K562 (cell line): Measurements from ENCODE around the gene CBX2. TPM values are rescaled to one million over a fixed set of nuclear protein-coding genes. Genes with fewer than 3 reads are reported as not detected.

Source experiments
- ATAC-seq: fragments of 200-7000 bp; cut with Tn5 transposase; 3 replicates; pipeline ENCODE4 v1.9.1; 2020; ENCODE audit warnings: moderate library complexity
- BruUV-seq: library from RNA; stranded (reverse); fragments of 400-500 nt; replicated peaks from 2 replicates; lab custom pipeline; 2021; lab: Mats Ljungman, UMichigan
- CTCF ChIA-PET: fragments of 300-600 bp; formaldehyde crosslinking; extraction: SDS; loops from one replicate; lab custom pipeline; 2021; ENCODE audit warnings: low intra/inter-chr PET ratio; lab: Yijun Ruan, JAX
- POLR2A ChIA-PET: fragments of 300-600, 350-650 bp; sonication (Branson Sonifier 250); formaldehyde crosslinking; extraction: SDS; loops from one replicate; lab custom pipeline; 2021; ENCODE audit warnings: antibody characterized with exemption, inconsistent platforms; lab: Yijun Ruan, JAX
- DNase-seq, 4 experiments: peaks; one replicate each; pipeline versions ENCODE4 v3.0.0 to v3.0.0-alpha.2; 2011 to 2018; ENCODE audit warnings: low spot score in 3 of 4, mixed read lengths in 3 of 4; ENCODE audit errors: extremely low read depth in 1 of 4
- FAIRE-seq: peaks from 2 replicates; lab custom pipeline; 2011; peaks lifted over from hg19 to GRCh38; lab: Jason Lieb, UNC
- H2AFZ ChIP-seq: 2 replicates; pipeline ENCODE4 v1.6.0; 2011; ENCODE audit warnings: low read depth, low read length, control low read depth, inconsistent platforms
- H3K27ac ChIP-seq: fragments of 200-600 bp; 3 replicates; pipeline ENCODE4 v1.8.0; 2011; ENCODE audit warnings: low read depth, mild to moderate bottlenecking, control low read depth, inconsistent platforms, low read length, moderate library complexity, mixed read lengths; ENCODE audit errors: extremely low read depth
- H3K27me3 ChIP-seq, 2 experiments: fragments of 300-600 bp in 1 of 2; 2 replicates in 1 of 2; 3 replicates in 1 of 2; pipeline versions ENCODE4 v1.6.0 to v1.8.0; 2011; ENCODE audit warnings: inconsistent platforms in 2 of 2, low read length in 2 of 2, mild to moderate bottlenecking in 1 of 2, mixed read lengths in 1 of 2, moderate library complexity in 1 of 2; ENCODE audit not compliant: control insufficient read depth in 2 of 2, insufficient read depth in 2 of 2
- H3K36me3 ChIP-seq: fragments of 300-600 bp; 3 replicates; pipeline ENCODE4 v1.8.0; 2011; ENCODE audit warnings: mild to moderate bottlenecking, low read length, inconsistent platforms; ENCODE audit not compliant: control insufficient read depth, insufficient read depth
- H3K4me1 ChIP-seq, 2 experiments: fragments of 200-600 bp in 1 of 2; replicated peaks in 1 of 2; 2 replicates in 1 of 2; 3 replicates in 1 of 2; pipeline versions ENCODE4 v1.5.1 to v1.8.0; 2011; ENCODE audit warnings: inconsistent platforms in 2 of 2, low read length in 2 of 2, mild to moderate bottlenecking in 1 of 2, mixed read lengths in 1 of 2, moderate library complexity in 1 of 2; ENCODE audit not compliant: control insufficient read depth in 2 of 2, insufficient read depth in 2 of 2
- H3K4me2 ChIP-seq: 2 replicates; pipeline ENCODE4 v1.6.1; 2011; ENCODE audit warnings: low read length, control low read depth, inconsistent platforms, mixed read lengths; ENCODE audit not compliant: insufficient read depth
- H3K4me3 ChIP-seq: fragments of 200-600 bp; sonication (generic), shearing (Covaris generic); 2 replicates; pipeline ENCODE4 v1.5.1; 2016; ENCODE audit warnings: control low read depth, inconsistent platforms
- H3K79me2 ChIP-seq: fragments of 200-600 bp; 3 replicates; pipeline ENCODE4 v1.8.0; 2011; ENCODE audit warnings: low read length, inconsistent platforms; ENCODE audit not compliant: control insufficient read depth, insufficient read depth
- H3K9ac ChIP-seq, 2 experiments: 2 replicates each; pipeline versions ENCODE4 v1.6.0 to v1.6.1; 2011; ENCODE audit warnings: low read depth in 2 of 2, low read length in 2 of 2, control low read depth in 1 of 2, inconsistent platforms in 1 of 2, mild to moderate bottlenecking in 1 of 2, mixed read lengths in 1 of 2; ENCODE audit not compliant: insufficient read depth in 1 of 2
- H3K9me1 ChIP-seq: one replicate; pipeline ENCODE4 v1.6.0; 2011; ENCODE audit warnings: inconsistent platforms, mild to moderate bottlenecking, low read length, moderate library complexity; ENCODE audit not compliant: control insufficient read depth, insufficient read depth
- H3K9me3 ChIP-seq: replicated peaks from 2 replicates; pipeline ENCODE4 v1.5.1; 2011; ENCODE audit warnings: low read depth, low read length, inconsistent platforms; ENCODE audit not compliant: control insufficient read depth, insufficient read depth
- H4K20me1 ChIP-seq: replicated peaks from 2 replicates; pipeline ENCODE4 v1.6.1; 2011; ENCODE audit warnings: low read length, inconsistent platforms, mixed read lengths; ENCODE audit not compliant: control insufficient read depth, insufficient read depth
- CEBPG ChIP-seq, 3 experiments: fragments of 200-800 bp in 1 of 3; sonication (Bioruptor generic) in 1 of 3; sonication (generic) in 1 of 3; formaldehyde crosslinking in 1 of 3; IDR thresholded peaks in 2 of 3; conservative IDR thresholded peaks in 1 of 3; 2 replicates each; pipeline versions ENCODE4 v1.6.1 to v1.8.0; 2016 to 2022; ENCODE audit warnings: missing compliant biosample characterization in 2 of 3, missing genetic modification characterization in 2 of 3, mild to moderate bottlenecking in 1 of 3, missing genetic modification reagents in 1 of 3
- CHD4 ChIP-seq: fragments of 200-600 bp; sonication (generic); IDR thresholded peaks from 3 replicates; pipeline ENCODE4 v1.6.1; 2012; ENCODE audit warnings: low read depth, mild to moderate bottlenecking, mixed read lengths, low read length, inconsistent platforms; ENCODE audit not compliant: insufficient read depth, insufficient replicate concordance, poor library complexity, severe bottlenecking
- MTF1 ChIP-seq: fragments of 250-450 bp; sonication (Bioruptor Pico); IDR thresholded peaks from 2 replicates; pipeline ENCODE4 v1.9.0; 2021; ENCODE audit warnings: moderate library complexity, mild to moderate bottlenecking, inconsistent platforms, borderline replicate concordance
- PCBP1 ChIP-seq: fragments of 200-400 bp; formaldehyde crosslinking; IDR thresholded peaks from 2 replicates; pipeline ENCODE4 v1.6.1; 2018; ENCODE audit warnings: mild to moderate bottlenecking, low read depth, low read length; ENCODE audit not compliant: poor library complexity, severe bottlenecking
- POLR2A ChIP-seq: fragments of 450-650 bp; conservative IDR thresholded peaks from 2 replicates; pipeline ENCODE4 v1.6.1; 2016
- STAT5B ChIP-seq: fragments of 250-450 bp; sonication (Bioruptor Pico); IDR thresholded peaks from 2 replicates; pipeline ENCODE4 v1.8.0; 2021; ENCODE audit warnings: mild to moderate bottlenecking, inconsistent platforms
- ZBTB33 ChIP-seq: sonication (generic); formaldehyde crosslinking; IDR thresholded peaks from 2 replicates; pipeline ENCODE4 v1.8.1; 2023; ENCODE audit warnings: mild to moderate bottlenecking, missing genetic modification reagents
- whole genome bisulfite sequencing: fragments of 100-300 bp; shearing (Covaris generic); methylation state at CpG from one replicate; pipeline ENCODE4 v1.1.6; 2016; ENCODE audit warnings: low coverage, mixed read lengths; ENCODE audit not compliant: insufficient coverage; ENCODE audit errors: missing lambda C conversion rate; 5-methylcytosine and 5-hydroxymethylcytosine counted together
- in situ Hi-C: fragments of 300-500 bp; cut with MboI; formaldehyde crosslinking; loops from 4 replicates; pipeline ENCODE4 v1.15.0; 2018; ENCODE audit warnings: inconsistent platforms, mixed read lengths
- intact Hi-C: fragments of 100-400 bp; cut with micrococcal nuclease; formaldehyde crosslinking; loops from 2 replicates; pipeline ENCODE4 v1.14.2; 2022
- polyA plus RNA-seq, 8 experiments: library from polyadenylated mRNA; depleted of rRNA in 4 of 8; stranded (reverse) in 5 of 8; unstranded in 3 of 8; fragments of >200 nt; fragmentation: Nextera tagmentation in 2 of 8; fragmentation: Illumina TruSeq in 1 of 8; extraction: Ambion mirVana in 2 of 8; extraction: Trizol in 1 of 8; gene quantifications; 2 replicates each; pipeline versions ENCODE4 v1.2.1 to v1.2.3, GENCODE V29; 2011 to 2014; ENCODE audit warnings: inconsistent platforms in 1 of 8, missing spikeins in 1 of 8
- total RNA-seq, 7 experiments: library from RNA; depleted of rRNA in 6 of 7; stranded (reverse); fragments of >200 nt in 6 of 7; fragmentation: Illumina TruSeq in 2 of 7; extraction: Trizol in 2 of 7; gene quantifications; 2 replicates each; pipeline versions ENCODE4 v1.2.1 to v1.2.3, GENCODE V29; 2011 to 2021; ENCODE audit warnings: low replicate concordance in 1 of 7
- TF ChIP-seq, protein P1 (sequence below): fragments of 250-450 bp; sonication (Bioruptor Pico); IDR thresholded peaks from 2 replicates; pipeline ENCODE4 v1.5.1; 2021; ENCODE audit warnings: mild to moderate bottlenecking
- TF ChIP-seq, protein P2 (sequence below): sonication (generic); IDR thresholded peaks from 2 replicates; pipeline ENCODE4 v1.6.1; 2016

The CBX2 gene
- total and polyA plus RNA-seq, 9 of the 15 experiments (the other 6 are each of a cell fraction or from before 2014, with no cell fraction given), result 0.66 to 26.9 (median 13.9) TPM

DNA sequence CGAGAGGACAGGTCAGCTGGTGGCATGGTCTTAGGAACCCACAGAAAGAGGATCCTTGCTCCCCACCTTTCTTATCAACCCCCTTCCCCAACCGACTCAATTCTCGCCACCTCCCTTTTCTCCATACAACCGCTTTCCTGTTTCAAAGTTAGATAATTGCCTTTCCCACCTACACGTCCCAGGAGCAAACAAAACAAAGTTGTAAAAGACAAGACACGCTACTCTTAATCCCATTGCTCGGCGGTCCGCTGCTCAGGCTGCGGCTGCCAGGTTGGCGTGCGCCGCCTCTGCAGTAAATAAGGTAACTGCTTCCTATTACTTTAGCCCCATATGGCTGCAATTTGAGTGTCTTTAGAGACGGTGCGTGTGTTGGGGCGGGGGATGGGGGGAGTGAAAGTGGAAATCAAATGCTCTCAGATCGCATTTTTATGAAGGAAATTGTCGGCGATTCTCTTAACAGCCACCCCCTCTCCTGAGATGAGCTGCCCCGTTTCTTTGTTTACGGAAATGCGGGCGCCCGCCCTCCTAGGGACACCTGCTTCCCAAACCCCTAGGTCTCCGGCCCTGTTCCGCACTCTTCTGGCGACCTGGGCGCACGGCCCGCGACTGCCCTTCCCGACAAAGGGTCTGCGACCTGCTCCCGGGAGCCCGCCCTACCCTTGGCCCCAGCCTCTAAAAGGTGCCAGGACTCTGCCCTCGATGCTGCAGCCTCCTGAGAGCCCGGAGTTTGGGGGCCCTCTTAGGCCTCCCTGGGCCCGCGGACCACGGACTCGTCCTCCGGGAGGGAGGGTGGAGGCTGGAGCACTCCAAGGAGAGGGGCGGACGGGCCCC lies 22.6 kb downstream of the CBX2 start (continued):
- TF ChIP-seq, protein P1, sequence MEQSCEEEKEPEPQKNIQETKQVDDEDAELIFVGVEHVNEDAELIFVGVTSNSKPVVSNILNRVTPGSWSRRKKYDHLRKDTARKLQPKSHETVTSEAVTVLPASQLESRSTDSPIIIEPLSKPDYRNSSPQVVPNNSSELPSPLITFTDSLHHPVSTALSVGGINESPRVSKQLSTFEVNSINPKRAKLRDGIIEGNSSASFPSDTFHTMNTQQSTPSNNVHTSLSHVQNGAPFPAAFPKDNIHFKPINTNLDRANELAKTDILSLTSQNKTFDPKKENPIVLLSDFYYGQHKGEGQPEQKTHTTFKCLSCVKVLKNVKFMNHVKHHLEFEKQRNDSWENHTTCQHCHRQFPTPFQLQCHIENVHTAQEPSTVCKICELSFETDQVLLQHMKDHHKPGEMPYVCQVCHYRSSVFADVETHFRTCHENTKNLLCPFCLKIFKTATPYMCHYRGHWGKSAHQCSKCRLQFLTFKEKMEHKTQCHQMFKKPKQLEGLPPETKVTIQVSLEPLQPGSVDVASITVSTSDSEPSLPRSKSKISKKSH (CRISPR knock-in tag), result no peak

- 88% methylated on average over 16 of the region's 52 CpGs for WGBS
- FAIRE-seq (no peak), DNase-seq (no peak), ATAC-seq (no peak)
- H4K20me1 ChIP-seq, result no peaks in the 10 kb centered on the region
- no TSS peak for BruUV-seq
- H3K79me2 ChIP-seq, result peaks cover 5% of the 10 kb centered on the region
- no peak overlapping the region for H3K27ac ChIP-seq
- H3K9ac ChIP-seq, result no peak overlapping the region
- ChIA-PET POLR2A (interaction anchor here (0.5 to 1.2 kb wide), 4 partner anchors 20 to 38 kb away, joined by 3 read pairs; partner anchors contain the start of gene CBX4), CTCF (no interaction called here)
- no peak overlapping the region for H3K4me3 ChIP-seq
- H3K36me3 ChIP-seq, result no peaks in the 10 kb centered on the region; the same call in 2 of the 3 replicates
- no peak overlapping the region for H3K4me2 ChIP-seq
- peak; percentile 94 for TF ChIP-seq ZBTB33
- peak; percentile 37 for TF ChIP-seq PCBP1
- 0 out of 2 replicates have a peak, but pooled peaks have one; percentile 37 for TF ChIP-seq CEBPG (CRISPR knock-in tag; IDR thresholded peaks at IDR 0.05)
- TF ChIP-seq CEBPG (tag; conservative IDR thresholded peaks at IDR 0.05 in 1 of 2, IDR thresholded peaks at IDR 0.05 in 1 of 2), result no peak
- TF ChIP-seq, protein P2, sequence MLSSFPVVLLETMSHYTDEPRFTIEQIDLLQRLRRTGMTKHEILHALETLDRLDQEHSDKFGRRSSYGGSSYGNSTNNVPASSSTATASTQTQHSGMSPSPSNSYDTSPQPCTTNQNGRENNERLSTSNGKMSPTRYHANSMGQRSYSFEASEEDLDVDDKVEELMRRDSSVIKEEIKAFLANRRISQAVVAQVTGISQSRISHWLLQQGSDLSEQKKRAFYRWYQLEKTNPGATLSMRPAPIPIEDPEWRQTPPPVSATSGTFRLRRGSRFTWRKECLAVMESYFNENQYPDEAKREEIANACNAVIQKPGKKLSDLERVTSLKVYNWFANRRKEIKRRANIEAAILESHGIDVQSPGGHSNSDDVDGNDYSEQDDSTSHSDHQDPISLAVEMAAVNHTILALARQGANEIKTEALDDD, result peak; percentile 38; the same call in 1 of the 2 replicates
- TF ChIP-seq MTF1 (CRISPR knock-in tag), result no peak
- TF ChIP-seq CHD4, result peak; percentile 4
- no peak for TF ChIP-seq POLR2A
- no peak for TF ChIP-seq STAT5B (CRISPR knock-in tag)
- intact Hi-C loops, result loop anchor here (10.0 kb wide), 1 partner anchor 173 kb away; no protein-coding TSS in a partner anchor
- H3K27me3 ChIP-seq, result no peaks in the 10 kb centered on the region
- no peak overlapping the region for H2AFZ ChIP-seq
- peaks cover 3% of the 10 kb centered on the region for H3K9me3 ChIP-seq
- in situ Hi-C loops, result loop anchor here (5.0 kb wide), 1 partner anchor 36 kb away; the partner anchor contains the start of gene CBX4
- no peaks in the 10 kb centered on the region for H3K9me1 ChIP-seq
- H3K4me1 ChIP-seq, result peaks cover 42 to 75% of the 10 kb centered on the region in 2 experiments
These were observed 23.4 kb downstream of the CBX2 start for GRCh38 chr17:79801156-79802038.
